ENCODE data around the gene PDX1.

PDX1 gene

GRCh38 chr13:27967736-27968315, 48.0 kb downstream of the PDX1 start:
- Histone ChIP-seq H3K4me2 (ENCODE audit: low read length) (no peak overlapping the region), H3K9me3 (ENCODE audit: control insufficient read depth, insufficient read depth, low read length) (no peaks in the 10 kb centered on the region), H3F3A (ENCODE audit: control insufficient read depth, insufficient read depth) (no peaks in the 10 kb centered on the region), H3K27ac (ENCODE audit: low read depth, low read length) (no peak overlapping the region), H3K27me3 (ENCODE audit: control insufficient read depth, low read length) (no peaks in the 10 kb centered on the region), H3K79me2 (ENCODE audit: control insufficient read depth, low read length) (no peaks in the 10 kb centered on the region), H3K9me2 (replicated peaks; ENCODE audit: control insufficient read depth, low read length) (no peaks in the 10 kb centered on the region), H3K36me3 (ENCODE audit: control insufficient read depth, low read length) (no peaks in the 10 kb centered on the region), H3K4me3 (ENCODE audit: low read length) (no peak overlapping the region), H3K4me1 (ENCODE audit: control insufficient read depth, low read length) (no peaks in the 10 kb centered on the region), H4K20me1 (ENCODE audit: control insufficient read depth, insufficient read depth, low read depth, low read length) (no peaks in the 10 kb centered on the region)
- TF ChIP-seq EZH2phosphoT487 (IDR thresholded peaks at IDR 0.05; ENCODE audit: borderline replicate concordance, low read length) (no peak), CTCF (IDR thresholded peaks at IDR 0.05; ENCODE audit: low read depth, low read length, poor library complexity, severe bottlenecking) (no peak)

GRCh38 chr13:27968316-27969081, 48.7 kb downstream of the PDX1 start:
- Histone ChIP-seq H3K36me3 (ENCODE audit: control insufficient read depth, low read length) (no peaks in the 10 kb centered on the region), H3F3A (ENCODE audit: control insufficient read depth, insufficient read depth) (no peaks in the 10 kb centered on the region), H4K20me1 (ENCODE audit: control insufficient read depth, insufficient read depth, low read depth, low read length) (no peaks in the 10 kb centered on the region), H3K27me3 (ENCODE audit: control insufficient read depth, low read length) (0 out of 2 replicates have a peak, but pooled peaks cover under 1% of the 10 kb centered on the region), H3K4me3 (ENCODE audit: low read length) (no peak overlapping the region), H3K4me1 (ENCODE audit: control insufficient read depth, low read length) (no peaks in the 10 kb centered on the region), H3K4me2 (ENCODE audit: low read length) (no peak overlapping the region), H3K27ac (ENCODE audit: low read depth, low read length) (no peak overlapping the region), H3K79me2 (ENCODE audit: control insufficient read depth, low read length) (no peaks in the 10 kb centered on the region), H3K9me2 (replicated peaks; ENCODE audit: control insufficient read depth, low read length) (no peaks in the 10 kb centered on the region), H3K9me3 (ENCODE audit: control insufficient read depth, insufficient read depth, low read length) (no peaks in the 10 kb centered on the region)
- TF ChIP-seq EZH2phosphoT487 (IDR thresholded peaks at IDR 0.05; ENCODE audit: borderline replicate concordance, low read length) = no peak
- no peak for TF ChIP-seq CTCF (IDR thresholded peaks at IDR 0.05; ENCODE audit: low read depth, low read length, poor library complexity, severe bottlenecking)

- Histone ChIP-seq H3K9me2 (replicated peaks; ENCODE audit: control insufficient read depth, low read length) (no peaks in the 10 kb centered on the region), H4K20me1 (ENCODE audit: control insufficient read depth, insufficient read depth, low read depth, low read length) (no peaks in the 10 kb centered on the region), H3K4me3 (ENCODE audit: low read length) (no peak within 1 kb of the TSS), H3K36me3 (ENCODE audit: control insufficient read depth, low read length) (no peaks in the 10 kb centered on the region), H3K79me2 (ENCODE audit: control insufficient read depth, low read length) (no peaks in the 10 kb centered on the region), H3K27me3 (ENCODE audit: control insufficient read depth, low read length) (peaks cover 6% of the 10 kb centered on the region; the same call in 1 of the 2 replicates), H3K9me3 (ENCODE audit: control insufficient read depth, insufficient read depth, low read length) (no peaks in the 10 kb centered on the region), H3F3A (ENCODE audit: control insufficient read depth, insufficient read depth) (no peaks in the 10 kb centered on the region), H3K4me1 (ENCODE audit: control insufficient read depth, low read length) (no peaks in the 10 kb centered on the region), H3K4me2 (ENCODE audit: low read length) (no peak within 1 kb of the TSS), H3K27ac (ENCODE audit: low read depth, low read length) (no peak within 1 kb of the TSS)
- TF ChIP-seq EZH2phosphoT487 (IDR thresholded peaks at IDR 0.05; ENCODE audit: borderline replicate concordance, low read length) (no peak), CTCF (IDR thresholded peaks at IDR 0.05; ENCODE audit: low read depth, low read length, poor library complexity, severe bottlenecking) (no peak)
Observed at GRCh38 chr13:27969082-27969865, 49.5 kb downstream of the PDX1 start, which contains the start of gene CDX2. CDX2 (minus strand) TSS chr13:27969315; CDS start chr13:27969006, 309 bp downstream.

Measured in DOHH2 (cell line).